NCI-H460 (cell line): ENCODE measurements around the gene SGMS1. TPM values are rescaled to one million over a fixed set of nuclear protein-coding genes. Genes with fewer than 3 reads are reported as not detected.
"Not testable (repeated sequence)": the region's sequence is repeated elsewhere in the genome, so short reads cannot be mapped to it uniquely, and the experiment has no call there.

Experiments
- DNase-seq: peaks from one replicate; pipeline ENCODE4 v3.0.0-alpha.2; 2016; ENCODE audit warnings: low read depth; ENCODE audit errors: extremely low read depth
- total RNA-seq: library from RNA; depleted of rRNA; stranded (reverse); fragments of >200 nt; shearing (Covaris generic); gene quantifications from 2 replicates; pipeline ENCODE4 v1.2.3, GENCODE V29; 2014

The SGMS1 gene
- total RNA-seq, 1 experiment from 2014 or later, result 58.7 TPM

DNA sequence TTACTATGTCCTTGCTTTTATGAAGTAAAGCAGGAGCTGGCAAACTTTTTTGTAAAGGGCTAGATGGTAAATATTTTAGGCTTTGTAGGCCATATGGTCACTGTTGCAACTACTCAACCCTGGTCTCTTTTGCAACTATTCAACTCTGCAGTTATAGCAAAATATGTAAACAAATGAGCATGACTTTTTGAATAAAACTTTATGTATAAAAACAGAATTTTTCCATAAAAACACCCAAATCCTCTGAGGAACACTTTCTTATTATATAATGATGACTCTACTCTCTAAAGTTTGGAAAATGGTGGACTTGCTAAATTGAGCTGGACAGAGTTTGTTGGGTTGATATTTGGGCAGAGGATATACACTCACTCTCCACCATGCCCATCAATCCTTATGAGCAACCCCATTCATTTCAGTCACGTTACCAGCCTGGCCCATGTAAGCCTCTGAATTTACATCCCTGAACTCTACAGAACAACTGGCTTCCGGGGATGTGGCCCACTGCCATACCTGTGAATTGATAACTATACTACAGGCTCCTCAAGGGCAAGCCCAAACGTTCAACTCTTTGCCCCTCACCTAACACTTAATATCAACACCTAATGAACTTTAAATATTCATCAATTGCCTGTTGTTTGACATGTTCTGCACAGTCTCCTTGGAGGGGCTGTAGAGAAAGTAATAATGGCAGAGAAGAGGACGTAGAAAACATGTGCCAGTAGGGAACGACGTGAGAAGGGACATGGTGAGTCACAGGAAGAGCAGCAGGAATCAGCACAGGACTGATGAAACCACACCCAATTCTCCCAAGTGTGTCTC, 37.6 kb downstream of the SGMS1 start:
- peak; percentile 96 for DNase-seq

DNA sequence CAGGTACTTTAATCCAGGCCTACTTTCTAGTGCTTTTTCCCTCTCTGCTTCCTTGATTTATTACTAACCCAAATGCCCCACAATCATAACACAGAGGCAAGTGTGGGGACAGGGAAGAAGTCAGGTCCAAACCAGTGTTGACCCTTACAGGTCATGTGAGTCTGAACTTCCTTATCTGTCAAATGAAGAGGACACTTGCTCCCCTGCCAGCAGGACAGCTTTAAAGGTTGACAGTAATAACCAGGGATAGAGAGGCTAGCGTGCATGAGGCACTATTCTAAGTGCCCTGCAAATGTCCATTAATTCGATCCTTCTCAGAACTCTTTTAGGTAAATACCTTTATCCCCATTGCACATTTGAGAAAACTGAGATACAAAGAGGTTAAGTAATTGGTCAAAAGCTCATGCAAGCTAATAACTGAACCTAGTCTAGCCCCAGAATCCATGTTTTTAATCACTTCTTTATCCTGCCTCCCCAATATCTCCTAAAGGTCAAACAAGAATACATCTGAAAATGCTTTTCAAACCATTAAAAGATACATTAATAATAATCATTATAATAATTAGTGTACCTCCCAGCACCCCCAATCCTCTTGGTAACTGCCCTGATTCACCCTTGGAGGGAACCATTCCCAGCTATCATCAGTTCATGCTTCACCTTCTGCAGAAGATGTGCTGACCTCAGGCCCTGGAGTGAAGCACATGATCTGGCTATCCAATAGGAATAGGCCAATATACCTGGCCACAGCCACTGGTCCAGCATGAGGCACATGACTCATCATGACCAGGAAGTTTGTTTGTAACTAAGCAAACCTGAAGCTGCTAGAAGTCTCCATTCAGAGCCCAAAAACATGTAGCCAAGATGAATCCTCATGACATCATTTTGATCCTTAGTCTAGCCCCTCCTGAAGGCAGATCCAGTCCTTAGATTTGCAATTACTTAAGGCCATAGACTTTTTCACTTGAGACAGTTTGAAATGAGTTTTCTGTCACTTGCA, 40.7 kb downstream of the SGMS1 start:
- no peak for DNase-seq

GRCh38 chr10:50582046-50582445, 41.7 kb downstream of the SGMS1 start:
- DNase-seq, result no peak

DNA sequence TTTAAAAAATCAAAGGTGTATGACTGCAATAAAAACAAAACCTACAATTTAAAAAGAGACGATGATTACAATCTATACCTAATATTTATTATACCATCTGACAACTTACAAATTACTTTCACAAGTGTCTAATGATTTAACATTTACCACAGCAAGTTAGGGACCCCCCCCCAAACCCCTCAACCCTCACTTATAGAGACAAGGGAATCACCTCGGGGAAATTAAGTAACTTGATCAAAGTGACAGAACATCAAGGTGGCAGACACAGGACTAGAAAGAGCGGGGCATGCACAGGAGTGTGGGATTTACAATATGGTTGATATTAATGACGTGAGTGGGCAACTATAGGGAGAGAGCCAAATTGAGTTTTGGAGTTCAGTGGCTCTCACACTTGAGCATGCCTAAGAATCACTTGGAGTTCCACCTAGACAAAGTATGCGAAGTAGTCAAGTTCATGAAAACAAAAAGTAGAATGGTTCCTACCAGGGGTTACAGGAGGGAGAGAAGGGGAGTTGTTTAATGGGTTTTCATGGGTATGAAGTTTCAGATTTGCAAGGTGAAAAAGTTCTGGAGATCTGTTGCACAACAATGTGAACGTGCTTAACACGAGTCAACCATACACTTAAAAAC, 43.4 kb downstream of the SGMS1 start:
- no peak for DNase-seq

DNA sequence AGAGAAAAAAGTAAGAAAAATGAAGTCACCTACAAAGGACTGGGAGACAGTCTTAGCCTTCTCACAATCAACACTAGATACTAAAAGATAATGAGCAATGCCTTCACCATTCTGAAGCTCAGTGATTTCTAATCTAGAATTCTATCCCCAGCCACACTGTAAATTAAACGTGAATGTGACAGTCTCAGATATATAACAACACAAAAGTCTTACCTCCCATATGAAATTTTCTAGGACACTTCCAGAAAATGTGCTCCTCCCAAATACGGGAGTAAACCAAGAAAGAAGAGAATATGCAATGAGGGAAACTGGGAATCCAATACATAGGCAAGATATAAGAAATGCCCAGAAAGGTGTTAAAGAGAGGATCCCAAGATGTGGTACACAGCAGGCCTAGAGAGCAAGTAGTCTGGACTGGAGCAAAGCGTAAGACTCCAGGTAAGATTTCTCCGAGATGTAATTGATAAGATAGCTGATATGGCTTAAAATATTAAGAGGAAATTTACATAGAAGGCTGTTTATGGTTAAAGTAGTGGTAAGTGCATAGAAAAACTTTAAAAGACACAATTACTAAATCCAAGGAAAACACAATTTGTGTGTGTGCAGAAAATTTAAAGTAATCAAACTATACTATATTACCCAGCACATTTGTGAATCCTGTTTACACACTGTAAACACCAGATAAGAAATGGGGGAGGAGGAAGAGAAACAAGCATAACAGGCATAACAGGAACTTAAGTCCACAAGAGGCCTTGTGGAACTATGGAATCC, 44.1 kb downstream of the SGMS1 start:
- DNase-seq, result no peak

GRCh38 chr10:50578949-50579348, 44.8 kb downstream of the SGMS1 start:
- DNase-seq, result no peak

GRCh38 chr10:50577681-50578350, 45.9 kb downstream of the SGMS1 start:
- DNase-seq, result no peak

GRCh38 chr10:50577010-50577409, 46.7 kb downstream of the SGMS1 start:
- no peak for DNase-seq

GRCh38 chr10:50576245-50576815, 47.4 kb downstream of the SGMS1 start:
- no peak for DNase-seq

DNA sequence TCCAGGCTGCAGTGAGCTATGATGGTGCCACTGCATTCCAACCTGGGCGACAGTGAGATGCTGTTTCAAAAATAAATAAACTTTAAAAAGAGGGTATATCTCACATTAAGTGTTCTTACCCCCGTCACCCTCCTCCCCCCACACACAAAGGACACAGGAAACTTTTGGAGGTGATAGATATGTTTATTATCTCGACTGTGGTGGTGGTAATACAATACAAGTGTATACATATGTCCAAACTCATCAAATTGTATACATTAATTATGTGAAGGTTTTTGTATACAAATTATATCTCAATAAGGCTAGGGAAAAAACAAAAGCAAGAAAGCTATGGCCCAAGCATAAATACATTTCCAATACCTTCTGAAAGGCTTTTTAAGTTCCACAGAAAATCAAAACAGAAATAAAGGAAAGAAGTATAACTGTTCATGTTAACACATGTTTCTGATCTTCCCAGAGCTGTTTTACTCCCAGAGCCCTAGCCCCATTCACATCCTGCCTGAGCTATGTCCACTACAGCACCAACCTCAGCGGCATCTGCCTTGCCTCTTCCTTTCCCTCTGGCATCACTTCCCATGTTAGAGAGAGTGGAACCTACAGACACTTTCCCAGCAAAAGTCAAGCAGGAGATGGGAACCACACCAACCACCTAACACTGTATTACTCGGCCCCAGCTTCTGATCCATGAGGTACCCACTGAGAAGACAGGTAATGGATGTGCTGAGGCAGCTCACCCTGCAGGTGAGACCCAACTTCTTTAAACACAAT, 48.1 kb downstream of the SGMS1 start:
- no peak for DNase-seq

- no peak for DNase-seq
Observed at GRCh38 chr10:50574931-50575330, 48.8 kb downstream of the SGMS1 start.

DNA sequence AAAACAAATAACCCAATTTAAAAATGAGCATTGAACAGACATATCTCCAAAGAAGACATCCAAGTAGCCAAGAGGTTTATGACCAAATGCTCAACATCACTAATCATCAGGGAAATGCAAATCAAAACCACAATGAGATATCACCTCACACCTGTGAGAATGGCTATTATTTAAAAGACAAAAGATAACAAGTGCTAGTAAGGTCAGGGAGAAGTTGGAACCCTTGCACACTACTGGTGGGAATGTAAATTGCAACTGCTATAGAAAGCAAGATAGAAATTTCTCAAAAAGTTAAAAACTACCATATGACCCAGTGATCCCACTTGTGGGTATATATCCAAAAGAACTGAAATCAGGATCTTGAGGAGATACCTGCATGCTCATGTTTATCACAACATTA, 49.5 kb downstream of the SGMS1 start:
- DNase-seq, result no peak

- no peak for DNase-seq
Observed at GRCh38 chr10:50572017-50572491, 51.7 kb downstream of the SGMS1 start.

DNA sequence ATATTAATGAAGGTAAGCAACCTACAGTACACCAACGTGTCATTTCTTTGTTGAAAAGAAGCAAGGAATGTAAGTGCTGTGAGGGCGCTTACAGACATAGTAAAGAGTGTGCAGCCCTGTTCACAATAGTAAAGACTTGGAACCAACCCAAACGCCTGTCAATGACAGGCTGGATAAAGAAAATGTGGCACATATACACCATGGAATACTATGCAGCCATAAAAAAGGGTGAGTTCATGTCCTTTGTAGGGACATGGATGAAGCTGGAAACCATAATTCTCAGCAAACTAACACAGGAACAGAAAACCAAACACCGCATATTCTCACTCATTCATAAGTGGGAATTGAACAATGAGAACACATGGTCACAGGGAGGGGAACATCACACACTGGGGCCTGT, 55.0 kb downstream of the SGMS1 start:
- DNase-seq, result not testable (repeated sequence)

DNA sequence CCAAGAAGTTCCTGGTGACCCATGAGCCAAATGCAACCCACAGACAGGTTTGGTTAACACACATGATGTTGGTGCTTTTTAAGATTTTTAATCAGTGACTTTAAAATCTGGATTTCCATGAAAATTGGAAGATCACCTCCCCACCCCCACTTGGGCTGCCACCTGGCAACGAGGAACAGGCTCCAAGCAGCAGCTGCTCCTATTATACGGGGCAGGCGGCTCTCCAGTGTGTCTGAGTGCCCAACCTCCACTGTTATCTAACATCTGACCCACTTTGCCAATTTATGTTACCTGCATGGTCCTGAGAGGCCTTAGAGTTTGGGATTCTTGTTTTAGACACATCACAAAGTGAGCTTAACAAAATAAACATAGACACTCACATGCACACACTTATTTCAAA, 56.4 kb downstream of the SGMS1 start:
- DNase-seq, result no peak

DNA sequence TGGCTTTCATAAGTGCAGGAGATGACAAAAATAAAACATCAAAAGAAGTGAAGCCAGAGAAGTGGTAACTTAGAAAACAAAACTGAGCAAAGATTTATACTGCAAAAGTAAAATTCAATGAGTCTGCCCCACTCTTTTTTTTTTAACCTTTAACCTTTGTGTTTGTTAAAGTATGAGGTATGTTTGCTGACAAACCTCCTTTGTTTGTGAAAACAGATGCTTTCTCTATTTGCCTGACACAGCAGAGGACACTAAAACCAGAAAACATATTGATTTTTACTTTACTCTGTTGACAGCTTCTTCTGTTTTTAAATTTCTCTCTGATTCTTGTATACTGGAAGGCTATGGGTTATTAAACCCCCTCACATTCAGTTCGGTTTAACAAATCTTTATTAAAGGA, 57.6 kb downstream of the SGMS1 start:
- no peak for DNase-seq

- DNase-seq, result no peak
Observed at GRCh38 chr10:50565301-50566083, 58.3 kb downstream of the SGMS1 start.

GRCh38 chr10:50563906-50564305, 59.9 kb downstream of the SGMS1 start:
- DNase-seq, result no peak
